GM12878 (cell line): ENCODE results near the gene OR2J1.

Source experiments
- BCLAF1 ChIP-seq: fragments of 450-650 bp; IDR thresholded peaks from 2 replicates; pipeline ENCODE4 v1.6.1; 2017; ENCODE audit warnings: antibody characterized with exemption, mild to moderate bottlenecking, moderate library complexity
- DPF2 ChIP-seq: fragments of 450-650 bp; IDR thresholded peaks from 2 replicates; pipeline ENCODE4 v1.6.1; 2017; ENCODE audit warnings: mild to moderate bottlenecking
- POLR2A ChIP-seq: IDR thresholded peaks from 2 replicates; pipeline ENCODE4 v1.6.1; 2011; ENCODE audit warnings: low read depth, mild to moderate bottlenecking, low read length
- REST ChIP-seq: IDR thresholded peaks from 2 replicates; pipeline ENCODE4 v1.6.1; 2012; ENCODE audit warnings: mild to moderate bottlenecking, low read depth, low read length
- SUZ12 ChIP-seq: fragments of 200-600 bp; sonication (generic); IDR thresholded peaks from one replicate; pipeline ENCODE4 v1.6.1; 2018; ENCODE audit warnings: antibody characterized with exemption, mild to moderate bottlenecking; ENCODE audit not compliant: unreplicated experiment

GRCh38 chr6:29141606-29142005, 42.3 kb downstream of the OR2J1 start:
- TF ChIP-seq REST (no peak), POLR2A (no peak), BCLAF1 (no peak), SUZ12 (no peak), DPF2 (no peak)
